Fibroblast of lung (primary cell): ENCODE data around the gene STAT5A.

Source experiments
- CTCF ChIP-seq, 2 donors: IDR thresholded peaks in 1 of 2; conservative IDR thresholded peaks in 1 of 2; 1 replicate in 1 of 2; 2 replicates in 1 of 2; pipeline ENCODE4 v1.5.1; 2011 to 2012; ENCODE audit warnings: low read length in 2 of 2, control low read depth in 1 of 2, inconsistent platforms in 1 of 2, low read depth in 1 of 2, mild to moderate bottlenecking in 1 of 2
- EZH2 ChIP-seq: IDR thresholded peaks from 2 replicates; pipeline ENCODE4 v1.5.1; 2012; ENCODE audit warnings: low read length, control low read depth, mild to moderate bottlenecking; ENCODE audit errors: missing control alignments

GRCh38 chr17:42307362-42307927, 19.1 kb downstream of the STAT5A start:
- no peak for TF ChIP-seq CTCF (conservative IDR thresholded peaks at IDR 0.05 in 1 of 2, IDR thresholded peaks at IDR 0.05 in 1 of 2; ENCODE audit: low read depth in 1 of 2, low read length in 2 of 2)
- TF ChIP-seq EZH2: no peak
